Neural cell (in vitro differentiated cells): ENCODE data around the gene SUCLG2.

Experiments used
- EZH2 ChIP-seq: fragments of 200-600, 300-800 bp; shearing (Covaris generic), sonication (generic); IDR thresholded peaks from 2 replicates; pipeline ENCODE4 v1.6.1; 2014; ENCODE audit warnings: antibody characterized with exemption, low read length, borderline replicate concordance, mild to moderate bottlenecking; ENCODE audit not compliant: insufficient read depth, poor library complexity, severe bottlenecking
- TF ChIP-seq, protein P1 (sequence below): fragments of 450-650 bp; IDR thresholded peaks from 2 replicates; pipeline ENCODE4 v1.5.1; 2014; ENCODE audit warnings: antibody characterized with exemption, mild to moderate bottlenecking, moderate library complexity; ENCODE audit not compliant: poor library complexity, severe bottlenecking

GRCh38 chr3:67380118-67380517, 274.3 kb downstream of the SUCLG2 start:
- TF ChIP-seq, protein P1, sequence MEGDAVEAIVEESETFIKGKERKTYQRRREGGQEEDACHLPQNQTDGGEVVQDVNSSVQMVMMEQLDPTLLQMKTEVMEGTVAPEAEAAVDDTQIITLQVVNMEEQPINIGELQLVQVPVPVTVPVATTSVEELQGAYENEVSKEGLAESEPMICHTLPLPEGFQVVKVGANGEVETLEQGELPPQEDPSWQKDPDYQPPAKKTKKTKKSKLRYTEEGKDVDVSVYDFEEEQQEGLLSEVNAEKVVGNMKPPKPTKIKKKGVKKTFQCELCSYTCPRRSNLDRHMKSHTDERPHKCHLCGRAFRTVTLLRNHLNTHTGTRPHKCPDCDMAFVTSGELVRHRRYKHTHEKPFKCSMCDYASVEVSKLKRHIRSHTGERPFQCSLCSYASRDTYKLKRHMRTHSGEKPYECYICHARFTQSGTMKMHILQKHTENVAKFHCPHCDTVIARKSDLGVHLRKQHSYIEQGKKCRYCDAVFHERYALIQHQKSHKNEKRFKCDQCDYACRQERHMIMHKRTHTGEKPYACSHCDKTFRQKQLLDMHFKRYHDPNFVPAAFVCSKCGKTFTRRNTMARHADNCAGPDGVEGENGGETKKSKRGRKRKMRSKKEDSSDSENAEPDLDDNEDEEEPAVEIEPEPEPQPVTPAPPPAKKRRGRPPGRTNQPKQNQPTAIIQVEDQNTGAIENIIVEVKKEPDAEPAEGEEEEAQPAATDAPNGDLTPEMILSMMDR: no peak
- TF ChIP-seq EZH2: no peak
